HL-60 (cell line): ENCODE data around the gene TBL1X.

ENCODE experiments used
- GABPA ChIP-seq: IDR thresholded peaks from 2 replicates; pipeline ENCODE4 v1.6.1; 2012; ENCODE audit warnings: low read depth
- POLR2AphosphoS5 ChIP-seq: IDR thresholded peaks from 2 replicates; pipeline ENCODE4 v1.6.1; 2012; ENCODE audit warnings: low read depth
- TF ChIP-seq, protein P1 (sequence below): IDR thresholded peaks from 2 replicates; pipeline ENCODE4 v1.6.1; 2012; ENCODE audit warnings: low read depth; ENCODE audit not compliant: insufficient replicate concordance
- TF ChIP-seq, protein P2 (sequence below): IDR thresholded peaks from one replicate; pipeline ENCODE4 v1.5.1; 2011; ENCODE audit warnings: low read length, control low read depth, inconsistent platforms; ENCODE audit not compliant: insufficient read depth

DNA sequence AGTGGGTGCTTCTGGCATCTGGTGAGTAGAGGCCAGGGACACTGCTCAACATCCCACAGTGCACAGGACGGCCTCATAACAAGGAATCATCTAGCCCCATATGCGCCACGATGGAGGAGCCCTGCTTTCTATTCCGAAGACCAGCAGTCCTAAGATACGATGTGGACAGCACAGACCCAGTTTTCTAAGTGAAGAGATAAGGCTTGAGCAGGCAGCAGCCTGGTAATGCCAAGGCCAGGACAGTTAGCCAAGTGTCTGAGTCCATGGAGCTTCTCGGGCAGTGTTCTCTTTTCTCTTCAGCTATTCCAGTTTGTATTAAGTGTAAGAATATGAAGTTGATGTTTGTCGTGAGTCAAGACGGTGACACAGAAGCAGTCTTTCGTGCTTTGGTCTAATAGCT lies 112.7 kb downstream of the TBL1X start:
- TF ChIP-seq, protein P1, sequence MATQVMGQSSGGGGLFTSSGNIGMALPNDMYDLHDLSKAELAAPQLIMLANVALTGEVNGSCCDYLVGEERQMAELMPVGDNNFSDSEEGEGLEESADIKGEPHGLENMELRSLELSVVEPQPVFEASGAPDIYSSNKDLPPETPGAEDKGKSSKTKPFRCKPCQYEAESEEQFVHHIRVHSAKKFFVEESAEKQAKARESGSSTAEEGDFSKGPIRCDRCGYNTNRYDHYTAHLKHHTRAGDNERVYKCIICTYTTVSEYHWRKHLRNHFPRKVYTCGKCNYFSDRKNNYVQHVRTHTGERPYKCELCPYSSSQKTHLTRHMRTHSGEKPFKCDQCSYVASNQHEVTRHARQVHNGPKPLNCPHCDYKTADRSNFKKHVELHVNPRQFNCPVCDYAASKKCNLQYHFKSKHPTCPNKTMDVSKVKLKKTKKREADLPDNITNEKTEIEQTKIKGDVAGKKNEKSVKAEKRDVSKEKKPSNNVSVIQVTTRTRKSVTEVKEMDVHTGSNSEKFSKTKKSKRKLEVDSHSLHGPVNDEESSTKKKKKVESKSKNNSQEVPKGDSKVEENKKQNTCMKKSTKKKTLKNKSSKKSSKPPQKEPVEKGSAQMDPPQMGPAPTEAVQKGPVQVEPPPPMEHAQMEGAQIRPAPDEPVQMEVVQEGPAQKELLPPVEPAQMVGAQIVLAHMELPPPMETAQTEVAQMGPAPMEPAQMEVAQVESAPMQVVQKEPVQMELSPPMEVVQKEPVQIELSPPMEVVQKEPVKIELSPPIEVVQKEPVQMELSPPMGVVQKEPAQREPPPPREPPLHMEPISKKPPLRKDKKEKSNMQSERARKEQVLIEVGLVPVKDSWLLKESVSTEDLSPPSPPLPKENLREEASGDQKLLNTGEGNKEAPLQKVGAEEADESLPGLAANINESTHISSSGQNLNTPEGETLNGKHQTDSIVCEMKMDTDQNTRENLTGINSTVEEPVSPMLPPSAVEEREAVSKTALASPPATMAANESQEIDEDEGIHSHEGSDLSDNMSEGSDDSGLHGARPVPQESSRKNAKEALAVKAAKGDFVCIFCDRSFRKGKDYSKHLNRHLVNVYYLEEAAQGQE: no peak
- TF ChIP-seq, protein P2, sequence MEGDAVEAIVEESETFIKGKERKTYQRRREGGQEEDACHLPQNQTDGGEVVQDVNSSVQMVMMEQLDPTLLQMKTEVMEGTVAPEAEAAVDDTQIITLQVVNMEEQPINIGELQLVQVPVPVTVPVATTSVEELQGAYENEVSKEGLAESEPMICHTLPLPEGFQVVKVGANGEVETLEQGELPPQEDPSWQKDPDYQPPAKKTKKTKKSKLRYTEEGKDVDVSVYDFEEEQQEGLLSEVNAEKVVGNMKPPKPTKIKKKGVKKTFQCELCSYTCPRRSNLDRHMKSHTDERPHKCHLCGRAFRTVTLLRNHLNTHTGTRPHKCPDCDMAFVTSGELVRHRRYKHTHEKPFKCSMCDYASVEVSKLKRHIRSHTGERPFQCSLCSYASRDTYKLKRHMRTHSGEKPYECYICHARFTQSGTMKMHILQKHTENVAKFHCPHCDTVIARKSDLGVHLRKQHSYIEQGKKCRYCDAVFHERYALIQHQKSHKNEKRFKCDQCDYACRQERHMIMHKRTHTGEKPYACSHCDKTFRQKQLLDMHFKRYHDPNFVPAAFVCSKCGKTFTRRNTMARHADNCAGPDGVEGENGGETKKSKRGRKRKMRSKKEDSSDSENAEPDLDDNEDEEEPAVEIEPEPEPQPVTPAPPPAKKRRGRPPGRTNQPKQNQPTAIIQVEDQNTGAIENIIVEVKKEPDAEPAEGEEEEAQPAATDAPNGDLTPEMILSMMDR: no peak
- TF ChIP-seq POLR2AphosphoS5: no peak
- no peak for TF ChIP-seq GABPA
